K562 (cell line): Measurements from ENCODE around the gene FAM25A.
"Not testable (repeated sequence)": the region's sequence is repeated elsewhere in the genome, so short reads cannot be mapped to it uniquely, and the experiment has no call there.

Source experiments
- BCL6 ChIP-seq: fragments of 250-450 bp; sonication (Bioruptor Pico); IDR thresholded peaks from 2 replicates; pipeline ENCODE4 v1.4.0; 2020
- ESRRA ChIP-seq: fragments of 450-650 bp; IDR thresholded peaks from 2 replicates; pipeline ENCODE4 v1.6.1; 2014; ENCODE audit warnings: low read depth, mild to moderate bottlenecking, moderate library complexity, borderline replicate concordance
- KDM2B ChIP-seq: fragments of 250-450 bp; sonication (Bioruptor Pico); IDR thresholded peaks from 2 replicates; pipeline ENCODE4 v1.8.0; 2021; ENCODE audit warnings: mild to moderate bottlenecking, moderate library complexity
- MAZ ChIP-seq, 2 experiments: fragments of 450-650 bp in 1 of 2; sonication (generic) in 1 of 2; formaldehyde crosslinking; IDR thresholded peaks in 1 of 2; conservative IDR thresholded peaks in 1 of 2; 2 replicates each; pipeline versions ENCODE4 v1.4.0 to v1.5.0; 2020; ENCODE audit warnings: mild to moderate bottlenecking in 1 of 2, missing genetic modification reagents in 1 of 2
- NFIC ChIP-seq: fragments of 450-650 bp; IDR thresholded peaks from 2 replicates; pipeline ENCODE4 v1.6.1; 2017; ENCODE audit warnings: mild to moderate bottlenecking, inconsistent platforms
- TCF7L2 ChIP-seq: fragments of 150-350 bp; IDR thresholded peaks from 2 replicates; pipeline ENCODE4 v1.6.1; 2016; ENCODE audit warnings: low read depth, mild to moderate bottlenecking, low read length, moderate library complexity
- YY1 ChIP-seq, 3 experiments: IDR thresholded peaks; 2 replicates each; pipeline ENCODE4 v1.6.1; 2011; ENCODE audit warnings: low read length in 2 of 3, mild to moderate bottlenecking in 2 of 3, moderate library complexity in 2 of 3, borderline replicate concordance in 1 of 3, control low read depth in 1 of 3, low read depth in 1 of 3; ENCODE audit not compliant: insufficient read depth in 3 of 3, insufficient replicate concordance in 2 of 3, control insufficient read depth in 1 of 3, insufficient read length in 1 of 3; ENCODE audit errors: extremely low read depth in 1 of 3
- ZNF316 ChIP-seq: fragments of 450-650 bp; IDR thresholded peaks from 2 replicates; pipeline ENCODE4 v1.6.1; 2016
- TF ChIP-seq, protein P1 (sequence below), 3 experiments: IDR thresholded peaks in 2 of 3; conservative IDR thresholded peaks in 1 of 3; 2 replicates each; pipeline ENCODE4 v1.5.1; 2011 to 2012; ENCODE audit warnings: low read length in 3 of 3, mild to moderate bottlenecking in 3 of 3, control low read depth in 2 of 3, improper control_type of control experiment in 1 of 3, inconsistent platforms in 1 of 3, low read depth in 1 of 3, mixed read lengths in 1 of 3, moderate library complexity in 1 of 3; ENCODE audit not compliant: insufficient read depth in 2 of 3
- TF ChIP-seq, protein P2 (sequence below), 2 experiments: IDR thresholded peaks; 2 replicates each; pipeline ENCODE4 v1.6.1; 2011; ENCODE audit warnings: borderline replicate concordance in 1 of 2, control low read depth in 1 of 2, low read depth in 1 of 2, low read length in 1 of 2, mild to moderate bottlenecking in 1 of 2, mixed read lengths in 1 of 2, moderate library complexity in 1 of 2; ENCODE audit not compliant: insufficient read depth in 1 of 2, insufficient read length in 1 of 2, poor library complexity in 1 of 2, severe bottlenecking in 1 of 2; ENCODE audit errors: extremely low read depth in 1 of 2
- TF ChIP-seq, protein P3 (sequence below): sonication (generic); formaldehyde crosslinking; IDR thresholded peaks from 2 replicates; pipeline ENCODE4 v1.8.0; 2023; ENCODE audit warnings: mild to moderate bottlenecking, missing genetic modification reagents

DNA sequence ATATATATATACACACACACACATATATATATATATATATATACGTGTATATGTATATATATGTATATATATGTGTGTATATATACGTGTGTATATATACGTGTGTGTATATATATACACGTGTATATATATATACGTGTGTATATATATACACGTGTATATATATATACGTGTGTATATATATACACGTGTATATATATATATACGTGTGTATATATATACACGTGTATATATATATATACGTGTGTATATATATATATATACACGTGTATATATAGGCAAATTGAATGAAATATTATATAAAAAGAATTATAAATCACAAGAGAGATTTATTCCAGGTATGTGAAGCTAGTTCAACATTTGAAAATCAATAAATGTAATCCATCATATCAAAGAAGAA is 28.7 kb upstream of the FAM25A start:
- not testable (repeated sequence) for TF ChIP-seq YY1 (IDR thresholded peaks at IDR 0.05; ENCODE audit: borderline replicate concordance in 1 of 3, control insufficient read depth in 1 of 3, extremely low read depth in 1 of 3, insufficient read depth in 3 of 3, insufficient read length in 1 of 3, insufficient replicate concordance in 2 of 3, low read depth in 1 of 3, low read length in 2 of 3); MAZ (CRISPR knock-in tag; conservative IDR thresholded peaks at IDR 0.05 in 1 of 2, IDR thresholded peaks at IDR 0.05 in 1 of 2); NFIC; TCF7L2; BCL6 (CRISPR knock-in tag); KDM2B (CRISPR knock-in tag); ZNF316; ESRRA
- TF ChIP-seq, protein P1, sequence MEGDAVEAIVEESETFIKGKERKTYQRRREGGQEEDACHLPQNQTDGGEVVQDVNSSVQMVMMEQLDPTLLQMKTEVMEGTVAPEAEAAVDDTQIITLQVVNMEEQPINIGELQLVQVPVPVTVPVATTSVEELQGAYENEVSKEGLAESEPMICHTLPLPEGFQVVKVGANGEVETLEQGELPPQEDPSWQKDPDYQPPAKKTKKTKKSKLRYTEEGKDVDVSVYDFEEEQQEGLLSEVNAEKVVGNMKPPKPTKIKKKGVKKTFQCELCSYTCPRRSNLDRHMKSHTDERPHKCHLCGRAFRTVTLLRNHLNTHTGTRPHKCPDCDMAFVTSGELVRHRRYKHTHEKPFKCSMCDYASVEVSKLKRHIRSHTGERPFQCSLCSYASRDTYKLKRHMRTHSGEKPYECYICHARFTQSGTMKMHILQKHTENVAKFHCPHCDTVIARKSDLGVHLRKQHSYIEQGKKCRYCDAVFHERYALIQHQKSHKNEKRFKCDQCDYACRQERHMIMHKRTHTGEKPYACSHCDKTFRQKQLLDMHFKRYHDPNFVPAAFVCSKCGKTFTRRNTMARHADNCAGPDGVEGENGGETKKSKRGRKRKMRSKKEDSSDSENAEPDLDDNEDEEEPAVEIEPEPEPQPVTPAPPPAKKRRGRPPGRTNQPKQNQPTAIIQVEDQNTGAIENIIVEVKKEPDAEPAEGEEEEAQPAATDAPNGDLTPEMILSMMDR (IDR thresholded peaks at IDR 0.05 in 2 of 3, conservative IDR thresholded peaks at IDR 0.05 in 1 of 3; ENCODE audit: insufficient read depth in 2 of 3, low read depth in 1 of 3, low read length in 3 of 3) = not testable (repeated sequence)
- TF ChIP-seq, protein P2, sequence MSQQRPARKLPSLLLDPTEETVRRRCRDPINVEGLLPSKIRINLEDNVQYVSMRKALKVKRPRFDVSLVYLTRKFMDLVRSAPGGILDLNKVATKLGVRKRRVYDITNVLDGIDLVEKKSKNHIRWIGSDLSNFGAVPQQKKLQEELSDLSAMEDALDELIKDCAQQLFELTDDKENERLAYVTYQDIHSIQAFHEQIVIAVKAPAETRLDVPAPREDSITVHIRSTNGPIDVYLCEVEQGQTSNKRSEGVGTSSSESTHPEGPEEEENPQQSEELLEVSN (IDR thresholded peaks at IDR 0.05; ENCODE audit: borderline replicate concordance in 1 of 2, extremely low read depth in 1 of 2, insufficient read depth in 1 of 2, insufficient read length in 1 of 2, low read depth in 1 of 2, low read length in 1 of 2, poor library complexity in 1 of 2, severe bottlenecking in 1 of 2) = not testable (repeated sequence)
- TF ChIP-seq, protein P3, sequence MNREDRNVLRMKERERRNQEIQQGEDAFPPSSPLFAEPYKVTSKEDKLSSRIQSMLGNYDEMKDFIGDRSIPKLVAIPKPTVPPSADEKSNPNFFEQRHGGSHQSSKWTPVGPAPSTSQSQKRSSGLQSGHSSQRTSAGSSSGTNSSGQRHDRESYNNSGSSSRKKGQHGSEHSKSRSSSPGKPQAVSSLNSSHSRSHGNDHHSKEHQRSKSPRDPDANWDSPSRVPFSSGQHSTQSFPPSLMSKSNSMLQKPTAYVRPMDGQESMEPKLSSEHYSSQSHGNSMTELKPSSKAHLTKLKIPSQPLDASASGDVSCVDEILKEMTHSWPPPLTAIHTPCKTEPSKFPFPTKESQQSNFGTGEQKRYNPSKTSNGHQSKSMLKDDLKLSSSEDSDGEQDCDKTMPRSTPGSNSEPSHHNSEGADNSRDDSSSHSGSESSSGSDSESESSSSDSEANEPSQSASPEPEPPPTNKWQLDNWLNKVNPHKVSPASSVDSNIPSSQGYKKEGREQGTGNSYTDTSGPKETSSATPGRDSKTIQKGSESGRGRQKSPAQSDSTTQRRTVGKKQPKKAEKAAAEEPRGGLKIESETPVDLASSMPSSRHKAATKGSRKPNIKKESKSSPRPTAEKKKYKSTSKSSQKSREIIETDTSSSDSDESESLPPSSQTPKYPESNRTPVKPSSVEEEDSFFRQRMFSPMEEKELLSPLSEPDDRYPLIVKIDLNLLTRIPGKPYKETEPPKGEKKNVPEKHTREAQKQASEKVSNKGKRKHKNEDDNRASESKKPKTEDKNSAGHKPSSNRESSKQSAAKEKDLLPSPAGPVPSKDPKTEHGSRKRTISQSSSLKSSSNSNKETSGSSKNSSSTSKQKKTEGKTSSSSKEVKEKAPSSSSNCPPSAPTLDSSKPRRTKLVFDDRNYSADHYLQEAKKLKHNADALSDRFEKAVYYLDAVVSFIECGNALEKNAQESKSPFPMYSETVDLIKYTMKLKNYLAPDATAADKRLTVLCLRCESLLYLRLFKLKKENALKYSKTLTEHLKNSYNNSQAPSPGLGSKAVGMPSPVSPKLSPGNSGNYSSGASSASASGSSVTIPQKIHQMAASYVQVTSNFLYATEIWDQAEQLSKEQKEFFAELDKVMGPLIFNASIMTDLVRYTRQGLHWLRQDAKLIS (CRISPR knock-in tag) = not testable (repeated sequence)
